ENCODE measurements around the gene ITGA11. TPM values are rescaled to one million over a fixed set of nuclear protein-coding genes. Genes with fewer than 3 reads are reported as not detected.

The ITGA11 gene
- total RNA-seq, 1 donor from 2014 or later = 193 TPM

- Histone ChIP-seq H3K27me3 (ENCODE audit: insufficient read depth, low read length) (no peaks in the 10 kb centered on the region), H4K20me1 (ENCODE audit: insufficient read depth, low read length) (peaks cover 91% of the 10 kb centered on the region), H3K36me3 (ENCODE audit: insufficient read depth, low read length) (peaks cover 7% of the 10 kb centered on the region), H3K4me3 (ENCODE audit: insufficient read depth, low read depth, low read length) (no peak overlapping the region), H3K27ac (ENCODE audit: low read depth, low read length) (no peak overlapping the region), H3K79me2 (ENCODE audit: insufficient read depth, low read length) (peaks cover 87% of the 10 kb centered on the region), H3K4me2 (ENCODE audit: low read length) (no peak overlapping the region), H3K9ac (ENCODE audit: low read length) (no peak overlapping the region), H3K4me1 (ENCODE audit: insufficient read depth, low read length) (peaks cover 4% of the 10 kb centered on the region), H2AFZ (ENCODE audit: low read depth, low read length) (no peak overlapping the region), H3K9me3 (ENCODE audit: insufficient read depth, low read depth, low read length) (peaks cover 6% of the 10 kb centered on the region)
- TF ChIP-seq CTCF (IDR thresholded peaks at IDR 0.05; ENCODE audit: insufficient read depth, low read depth, low read length) (no peak), EZH2 (IDR thresholded peaks at IDR 0.05; ENCODE audit: insufficient read depth, low read length) (no peak)
- Mint-ChIP-seq H3K4me3 (ENCODE audit: unreplicated experiment) (no peak overlapping the region), H3K27ac (ENCODE audit: unreplicated experiment) (no peak overlapping the region), H3K36me3 (ENCODE audit: low read depth, unreplicated experiment) (peaks cover 38% of the 10 kb centered on the region), H3K9me3 (ENCODE audit: unreplicated experiment) (peaks cover 8% of the 10 kb centered on the region), H3K4me1 (ENCODE audit: low read depth, unreplicated experiment) (peaks cover 5% of the 10 kb centered on the region), H3K27me3 (ENCODE audit: low read depth, unreplicated experiment) (peaks cover 4% of the 10 kb centered on the region)
- DNase-seq (ENCODE audit: low read depth) (no peak), FAIRE-seq (no peak)
Measured at GRCh38 chr15:68405378-68406250, 26.3 kb downstream of the ITGA11 start.

- no peak overlapping the region for H3K9ac ChIP-seq (ENCODE audit: low read length)
- Mint-ChIP-seq H3K27ac (ENCODE audit: unreplicated experiment) (no peak overlapping the region), H3K4me1 (ENCODE audit: low read depth, unreplicated experiment) (peaks cover 2% of the 10 kb centered on the region), H3K9me3 (ENCODE audit: unreplicated experiment) (peaks cover 8% of the 10 kb centered on the region), H3K36me3 (ENCODE audit: low read depth, unreplicated experiment) (peaks cover 32% of the 10 kb centered on the region), H3K4me3 (ENCODE audit: unreplicated experiment) (no peak overlapping the region), H3K27me3 (ENCODE audit: low read depth, unreplicated experiment) (peaks cover 4% of the 10 kb centered on the region)
- H3K79me2 ChIP-seq (ENCODE audit: insufficient read depth, low read length) = peaks cover 82% of the 10 kb centered on the region
- FAIRE-seq (no peak), DNase-seq (ENCODE audit: low read depth) (no peak)
- H3K9me3 ChIP-seq (ENCODE audit: insufficient read depth, low read depth, low read length) = peaks cover 6% of the 10 kb centered on the region
- peaks cover 10% of the 10 kb centered on the region for H3K36me3 ChIP-seq (ENCODE audit: insufficient read depth, low read length)
- H2AFZ ChIP-seq (ENCODE audit: low read depth, low read length) = no peak overlapping the region
- TF ChIP-seq EZH2 (IDR thresholded peaks at IDR 0.05; ENCODE audit: insufficient read depth, low read length) (no peak), CTCF (IDR thresholded peaks at IDR 0.05; ENCODE audit: insufficient read depth, low read depth, low read length) (no peak)
- H3K4me3 ChIP-seq (ENCODE audit: insufficient read depth, low read depth, low read length) = no peak overlapping the region
- no peak overlapping the region for H3K27ac ChIP-seq (ENCODE audit: low read depth, low read length)
- H3K27me3 ChIP-seq (ENCODE audit: insufficient read depth, low read length) = no peaks in the 10 kb centered on the region
- H3K4me2 ChIP-seq (ENCODE audit: low read length) = no peak overlapping the region
- peaks cover 86% of the 10 kb centered on the region for H4K20me1 ChIP-seq (ENCODE audit: insufficient read depth, low read length)
- H3K4me1 ChIP-seq (ENCODE audit: insufficient read depth, low read length) = peaks cover 11% of the 10 kb centered on the region
Measured at GRCh38 chr15:68404056-68404798, 27.7 kb downstream of the ITGA11 start.
